ENCODE results near the gene TAF4.

Gene TAF4

GRCh38 chr20:61937963-61938838 lies 127.5 kb downstream of the TAF4 start:
- Histone ChIP-seq H3K27ac (no peak overlapping the region), H3K4me3 (no peak overlapping the region)
- no peak for TF ChIP-seq CTCF (IDR thresholded peaks at IDR 0.05)
- no peak for DNase-seq (ENCODE audit: low spot score)

GRCh38 chr20:61937146-61937962 lies 128.3 kb downstream of the TAF4 start:
- DNase-seq (ENCODE audit: low spot score) = no peak
- TF ChIP-seq CTCF (IDR thresholded peaks at IDR 0.05) = no peak
- Histone ChIP-seq H3K4me3 (no peak overlapping the region), H3K27ac (no peak overlapping the region)

GRCh38 chr20:61936701-61937131 lies 129.0 kb downstream of the TAF4 start:
- Histone ChIP-seq H3K27ac (no peak overlapping the region), H3K4me3 (no peak overlapping the region)
- no peak for TF ChIP-seq CTCF (IDR thresholded peaks at IDR 0.05)
- no peak for DNase-seq (ENCODE audit: low spot score)

- no peak overlapping the region for H3K27ac ChIP-seq
- TF ChIP-seq CTCF (IDR thresholded peaks at IDR 0.05) = no peak
- DNase-seq (ENCODE audit: low spot score) = no peak
- no peak overlapping the region for H3K4me3 ChIP-seq
Observed at GRCh38 chr20:61935926-61936700, 129.6 kb downstream of the TAF4 start.

- no peak for TF ChIP-seq CTCF (IDR thresholded peaks at IDR 0.05)
- H3K4me3 ChIP-seq = no peak overlapping the region
- no peak overlapping the region for H3K27ac ChIP-seq
- DNase-seq (ENCODE audit: low spot score) = no peak
Observed at GRCh38 chr20:61934716-61935530, 130.8 kb downstream of the TAF4 start.

Data from coronary artery (tissue), 2 donors.